Measurements from ENCODE around the gene VSTM4.

The VSTM4 gene

GRCh38 chr10:49079499-49079898 lies 35.8 kb downstream of the VSTM4 start:
- Mint-ChIP-seq H3K36me3 (ENCODE audit: insufficient read depth) (no peaks in the 10 kb centered on the region), H3K27me3 (peaks cover 26% of the 10 kb centered on the region), H3K27ac (ENCODE audit: low read depth) (no peak overlapping the region), H3K4me3 (no peak overlapping the region), H3K4me1 (no peaks in the 10 kb centered on the region), H3K9me3 (no peaks in the 10 kb centered on the region)
- DNase-seq (ENCODE audit: low spot score in 2 of 2) (no peak), ATAC-seq (replicated peaks; ENCODE audit: extremely low read depth, poor library complexity, severe bottlenecking) (no peak)

GRCh38 chr10:49079072-49079471 lies 36.2 kb downstream of the VSTM4 start:
- Mint-ChIP-seq H3K27ac (ENCODE audit: low read depth) (no peak overlapping the region), H3K27me3 (peaks cover 26% of the 10 kb centered on the region), H3K9me3 (no peaks in the 10 kb centered on the region), H3K36me3 (ENCODE audit: insufficient read depth) (no peaks in the 10 kb centered on the region), H3K4me1 (no peaks in the 10 kb centered on the region), H3K4me3 (no peak overlapping the region)
- DNase-seq (ENCODE audit: low spot score in 2 of 2) (no peak), ATAC-seq (replicated peaks; ENCODE audit: extremely low read depth, poor library complexity, severe bottlenecking) (no peak)

- Mint-ChIP-seq H3K4me3 (no peak overlapping the region), H3K27ac (ENCODE audit: low read depth) (no peak overlapping the region), H3K36me3 (ENCODE audit: insufficient read depth) (no peaks in the 10 kb centered on the region), H3K4me1 (no peaks in the 10 kb centered on the region), H3K27me3 (peaks cover 26% of the 10 kb centered on the region), H3K9me3 (no peaks in the 10 kb centered on the region)
- ATAC-seq (replicated peaks; ENCODE audit: extremely low read depth, poor library complexity, severe bottlenecking) (no peak), DNase-seq (ENCODE audit: low spot score in 2 of 2) (no peak)
Observed at GRCh38 chr10:49078433-49078832, 36.9 kb downstream of the VSTM4 start.

- DNase-seq (ENCODE audit: low spot score in 2 of 2) (no peak), ATAC-seq (replicated peaks; ENCODE audit: extremely low read depth, poor library complexity, severe bottlenecking) (no peak)
- Mint-ChIP-seq H3K4me1 (no peaks in the 10 kb centered on the region), H3K27me3 (peaks cover 26% of the 10 kb centered on the region), H3K36me3 (ENCODE audit: insufficient read depth) (no peaks in the 10 kb centered on the region), H3K4me3 (no peak overlapping the region), H3K27ac (ENCODE audit: low read depth) (no peak overlapping the region), H3K9me3 (no peaks in the 10 kb centered on the region)
Observed at GRCh38 chr10:49076741-49077521, 38.4 kb downstream of the VSTM4 start.

- H3K27me3 Mint-ChIP-seq: peaks cover 26% of the 10 kb centered on the region
- no peaks in the 10 kb centered on the region for H3K4me1 Mint-ChIP-seq
- no peak for ATAC-seq (replicated peaks; ENCODE audit: extremely low read depth, poor library complexity, severe bottlenecking)
Observed at GRCh38 chr10:49076319-49076718, 39.0 kb downstream of the VSTM4 start.

GRCh38 chr10:49075743-49076142 lies 39.6 kb downstream of the VSTM4 start:
- H3K36me3 Mint-ChIP-seq (ENCODE audit: insufficient read depth): no peaks in the 10 kb centered on the region
- no peaks in the 10 kb centered on the region for H3K9me3 Mint-ChIP-seq
- no peak overlapping the region for H3K27ac Mint-ChIP-seq (ENCODE audit: low read depth)
- DNase-seq (ENCODE audit: low spot score in 2 of 2) (no peak), ATAC-seq (replicated peaks; ENCODE audit: extremely low read depth, poor library complexity, severe bottlenecking) (no peak)
- H3K27me3 Mint-ChIP-seq: peaks cover 26% of the 10 kb centered on the region
- no peaks in the 10 kb centered on the region for H3K4me1 Mint-ChIP-seq
- no peak overlapping the region for H3K4me3 Mint-ChIP-seq

More at GRCh38 chr10:49076319-49076718, 39.0 kb downstream of the VSTM4 start:
- H3K4me3 Mint-ChIP-seq: no peak overlapping the region
- H3K9me3 Mint-ChIP-seq: no peaks in the 10 kb centered on the region
- no peak for DNase-seq (ENCODE audit: low spot score in 2 of 2)
- no peaks in the 10 kb centered on the region for H3K36me3 Mint-ChIP-seq (ENCODE audit: insufficient read depth)
- H3K27ac Mint-ChIP-seq (ENCODE audit: low read depth): no peak overlapping the region

GRCh38 chr10:49074836-49075682 lies 40.3 kb downstream of the VSTM4 start:
- Mint-ChIP-seq H3K27ac (ENCODE audit: low read depth) (no peak overlapping the region), H3K9me3 (no peaks in the 10 kb centered on the region), H3K36me3 (ENCODE audit: insufficient read depth) (no peaks in the 10 kb centered on the region), H3K4me1 (no peaks in the 10 kb centered on the region), H3K4me3 (no peak overlapping the region), H3K27me3 (peaks cover 26% of the 10 kb centered on the region)
- ATAC-seq (replicated peaks; ENCODE audit: extremely low read depth, poor library complexity, severe bottlenecking): peak; percentile 19
- no peak for DNase-seq (ENCODE audit: low spot score in 2 of 2)

- Mint-ChIP-seq H3K4me3 (no peak overlapping the region), H3K27me3 (peaks cover 24% of the 10 kb centered on the region), H3K36me3 (ENCODE audit: insufficient read depth) (no peaks in the 10 kb centered on the region), H3K27ac (ENCODE audit: low read depth) (no peak overlapping the region), H3K4me1 (no peaks in the 10 kb centered on the region), H3K9me3 (no peaks in the 10 kb centered on the region)
- no peak for ATAC-seq (replicated peaks; ENCODE audit: extremely low read depth, poor library complexity, severe bottlenecking)
- DNase-seq (ENCODE audit: low spot score in 2 of 2): no peak
Observed at GRCh38 chr10:49072166-49072885, 43.0 kb downstream of the VSTM4 start.

- H3K4me1 Mint-ChIP-seq: no peaks in the 10 kb centered on the region
- H3K27ac Mint-ChIP-seq (ENCODE audit: low read depth): no peak overlapping the region
- ATAC-seq (replicated peaks; ENCODE audit: extremely low read depth, poor library complexity, severe bottlenecking) (no peak), DNase-seq (ENCODE audit: low spot score in 2 of 2) (no peak)
- H3K36me3 Mint-ChIP-seq (ENCODE audit: insufficient read depth): no peaks in the 10 kb centered on the region
- no peak overlapping the region for H3K4me3 Mint-ChIP-seq
- H3K27me3 Mint-ChIP-seq: peaks cover 14% of the 10 kb centered on the region
- H3K9me3 Mint-ChIP-seq: no peaks in the 10 kb centered on the region
Observed at GRCh38 chr10:49071160-49071761, 44.1 kb downstream of the VSTM4 start.

GRCh38 chr10:49070701-49071100 lies 44.6 kb downstream of the VSTM4 start:
- Mint-ChIP-seq H3K36me3 (ENCODE audit: insufficient read depth) (no peaks in the 10 kb centered on the region), H3K27ac (ENCODE audit: low read depth) (no peak overlapping the region), H3K9me3 (no peaks in the 10 kb centered on the region), H3K4me3 (no peak overlapping the region), H3K4me1 (no peaks in the 10 kb centered on the region), H3K27me3 (peaks cover 14% of the 10 kb centered on the region)
- ATAC-seq (replicated peaks; ENCODE audit: extremely low read depth, poor library complexity, severe bottlenecking) (no peak), DNase-seq (ENCODE audit: low spot score in 2 of 2) (no peak)

GRCh38 chr10:49068672-49069217 lies 46.6 kb downstream of the VSTM4 start:
- Mint-ChIP-seq H3K4me1 (no peaks in the 10 kb centered on the region), H3K36me3 (ENCODE audit: insufficient read depth) (no peaks in the 10 kb centered on the region), H3K27ac (ENCODE audit: low read depth) (no peak overlapping the region), H3K27me3 (peaks cover 18% of the 10 kb centered on the region), H3K9me3 (no peaks in the 10 kb centered on the region), H3K4me3 (no peak overlapping the region)
- DNase-seq (ENCODE audit: low spot score in 2 of 2): no peak
- no peak for ATAC-seq (replicated peaks; ENCODE audit: extremely low read depth, poor library complexity, severe bottlenecking)

GRCh38 chr10:49068209-49068608 lies 47.1 kb downstream of the VSTM4 start:
- Mint-ChIP-seq H3K4me3 (no peak overlapping the region), H3K27me3 (peaks cover 22% of the 10 kb centered on the region), H3K27ac (ENCODE audit: low read depth) (no peak overlapping the region), H3K9me3 (no peaks in the 10 kb centered on the region), H3K4me1 (no peaks in the 10 kb centered on the region), H3K36me3 (ENCODE audit: insufficient read depth) (no peaks in the 10 kb centered on the region)
- no peak for ATAC-seq (replicated peaks; ENCODE audit: extremely low read depth, poor library complexity, severe bottlenecking)
- no peak for DNase-seq (ENCODE audit: low spot score in 2 of 2)
